ENCODE results near the gene PIK3CD. TPM values are rescaled to one million over a fixed set of nuclear protein-coding genes. Genes with fewer than 3 reads are reported as not detected.

The PIK3CD gene
- total RNA-seq, 1 experiment from 2014 or later, result 10.3 TPM

GRCh38 chr1:9767964-9768668 is 116.6 kb downstream of the PIK3CD start:
- no peaks in the 10 kb centered on the region for H3K36me3 ChIP-seq (ENCODE audit: low read depth)
- peaks cover 19% of the 10 kb centered on the region for H3K79me2 ChIP-seq (ENCODE audit: low read depth)
- intact Hi-C loops (cut with micrococcal nuclease; ENCODE audit: unreplicated experiment), result loop anchor here (10.0 kb wide), 1 partner anchor 147 kb away; the partner anchor contains the start of gene CTNNBIP1
- CTCF ChIA-PET, result no interaction called here
- H3K27ac ChIP-seq, result peak overlapping the region; percentile 83
- no peak overlapping the region for H2AFZ ChIP-seq
- no peak overlapping the region for H3K4me3 ChIP-seq
- no peaks in the 10 kb centered on the region for H4K20me1 ChIP-seq (ENCODE audit: insufficient read depth)
- no peaks in the 10 kb centered on the region for H3K9me2 ChIP-seq (ENCODE audit: insufficient read depth)
- H3K4me2 ChIP-seq, result no peak overlapping the region
- DNase-seq, result no peak
- no peaks in the 10 kb centered on the region for H3K9me3 ChIP-seq (ENCODE audit: insufficient read depth, low read depth)
- POLR2A ChIA-PET (ENCODE audit: unreplicated experiment), result no interaction called here
- TF ChIP-seq EZH2 (IDR thresholded peaks at IDR 0.05; ENCODE audit: low read depth), result no peak
- no peaks in the 10 kb centered on the region for H3K27me3 ChIP-seq (ENCODE audit: insufficient read depth, low read depth)
- BruUV-seq (replicated peaks), result no TSS peak
- peaks cover 22% of the 10 kb centered on the region for H3F3A ChIP-seq (ENCODE audit: insufficient read depth, low read depth)
- peaks cover 15% of the 10 kb centered on the region for H3K4me1 ChIP-seq (replicated peaks; ENCODE audit: insufficient read depth)

DNA sequence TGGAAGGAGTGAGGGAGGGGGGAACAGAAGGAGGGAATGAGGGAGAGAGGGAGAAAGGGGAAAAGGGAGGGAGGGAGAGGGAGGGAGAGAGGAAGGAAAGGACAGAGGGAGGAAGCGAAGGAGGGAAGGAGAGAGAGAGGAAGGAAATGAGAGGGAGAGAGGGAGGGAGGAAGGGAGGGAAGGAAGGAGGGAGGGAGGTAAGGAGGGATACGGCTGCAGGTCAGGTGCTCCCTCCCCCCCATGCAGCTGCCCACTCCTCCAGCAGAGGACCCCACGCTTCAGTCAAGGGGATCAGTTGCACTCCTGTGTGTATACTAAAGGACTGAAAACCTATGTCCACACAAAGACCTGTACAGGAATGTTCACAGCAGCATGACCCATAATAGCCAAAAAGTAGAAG is 117.5 kb downstream of the PIK3CD start:
- Histone ChIP-seq H3K9me3 (ENCODE audit: insufficient read depth, low read depth) (no peaks in the 10 kb centered on the region), H3K4me1 (replicated peaks; ENCODE audit: insufficient read depth) (peaks cover 15% of the 10 kb centered on the region), H3K36me3 (ENCODE audit: low read depth) (no peaks in the 10 kb centered on the region), H3K4me2 (no peak overlapping the region), H3K79me2 (ENCODE audit: low read depth) (peaks cover 19% of the 10 kb centered on the region), H3K27me3 (ENCODE audit: insufficient read depth, low read depth) (no peaks in the 10 kb centered on the region), H3K27ac (no peak overlapping the region), H3F3A (ENCODE audit: insufficient read depth, low read depth) (peaks cover 22% of the 10 kb centered on the region), H3K9me2 (ENCODE audit: insufficient read depth) (no peaks in the 10 kb centered on the region), H2AFZ (no peak overlapping the region), H4K20me1 (ENCODE audit: insufficient read depth) (no peaks in the 10 kb centered on the region), H3K4me3 (no peak overlapping the region)
- POLR2A ChIA-PET (ENCODE audit: unreplicated experiment), result no interaction called here
- intact Hi-C loops (cut with micrococcal nuclease; ENCODE audit: unreplicated experiment), result loop anchor here (10.0 kb wide), 1 partner anchor 146 kb away; the partner anchor contains the start of gene CTNNBIP1
- no TSS peak for BruUV-seq (replicated peaks)
- TF ChIP-seq, protein P1, sequence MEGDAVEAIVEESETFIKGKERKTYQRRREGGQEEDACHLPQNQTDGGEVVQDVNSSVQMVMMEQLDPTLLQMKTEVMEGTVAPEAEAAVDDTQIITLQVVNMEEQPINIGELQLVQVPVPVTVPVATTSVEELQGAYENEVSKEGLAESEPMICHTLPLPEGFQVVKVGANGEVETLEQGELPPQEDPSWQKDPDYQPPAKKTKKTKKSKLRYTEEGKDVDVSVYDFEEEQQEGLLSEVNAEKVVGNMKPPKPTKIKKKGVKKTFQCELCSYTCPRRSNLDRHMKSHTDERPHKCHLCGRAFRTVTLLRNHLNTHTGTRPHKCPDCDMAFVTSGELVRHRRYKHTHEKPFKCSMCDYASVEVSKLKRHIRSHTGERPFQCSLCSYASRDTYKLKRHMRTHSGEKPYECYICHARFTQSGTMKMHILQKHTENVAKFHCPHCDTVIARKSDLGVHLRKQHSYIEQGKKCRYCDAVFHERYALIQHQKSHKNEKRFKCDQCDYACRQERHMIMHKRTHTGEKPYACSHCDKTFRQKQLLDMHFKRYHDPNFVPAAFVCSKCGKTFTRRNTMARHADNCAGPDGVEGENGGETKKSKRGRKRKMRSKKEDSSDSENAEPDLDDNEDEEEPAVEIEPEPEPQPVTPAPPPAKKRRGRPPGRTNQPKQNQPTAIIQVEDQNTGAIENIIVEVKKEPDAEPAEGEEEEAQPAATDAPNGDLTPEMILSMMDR (conservative IDR thresholded peaks at IDR 0.05), result no peak
- no peak for TF ChIP-seq EZH2 (IDR thresholded peaks at IDR 0.05; ENCODE audit: low read depth)
- CTCF ChIA-PET, result no interaction called here
- DNase-seq, result no peak

DNA sequence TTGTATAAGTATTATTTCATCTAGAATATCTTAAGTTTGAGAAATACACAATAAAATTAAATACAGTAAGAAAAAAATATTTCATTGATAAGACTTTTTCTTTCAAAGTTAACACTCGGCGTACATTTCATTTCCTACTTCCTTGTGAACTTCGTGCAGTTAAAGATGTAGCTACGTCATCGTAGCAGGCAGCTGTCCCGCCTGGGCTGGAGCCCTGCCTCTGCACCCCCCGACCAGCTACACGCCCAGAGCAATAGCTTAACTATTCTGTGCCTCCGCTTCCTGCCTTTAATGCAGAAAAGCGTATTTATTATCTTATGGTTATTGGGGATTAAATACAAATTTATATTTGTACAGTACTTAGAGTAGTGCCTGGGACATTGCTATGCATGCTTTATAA is 118.8 kb downstream of the PIK3CD start:
- POLR2A ChIA-PET (ENCODE audit: unreplicated experiment), result no interaction called here
- BruUV-seq (replicated peaks), result no TSS peak
- H3K27ac ChIP-seq, result no peak overlapping the region
- no peaks in the 10 kb centered on the region for H4K20me1 ChIP-seq (ENCODE audit: insufficient read depth)
- H3K27me3 ChIP-seq (ENCODE audit: insufficient read depth, low read depth), result no peaks in the 10 kb centered on the region
- H3K4me2 ChIP-seq, result no peak overlapping the region
- H3K36me3 ChIP-seq (ENCODE audit: low read depth), result no peaks in the 10 kb centered on the region
- TF ChIP-seq, protein P1 (conservative IDR thresholded peaks at IDR 0.05), result no peak
- TF ChIP-seq EZH2 (IDR thresholded peaks at IDR 0.05; ENCODE audit: low read depth), result no peak
- no peaks in the 10 kb centered on the region for H3K9me2 ChIP-seq (ENCODE audit: insufficient read depth)
- H3K4me3 ChIP-seq, result no peak overlapping the region
- H3K79me2 ChIP-seq (ENCODE audit: low read depth), result peaks cover 14% of the 10 kb centered on the region; the same call in 1 of the 2 replicates
- peaks cover 15% of the 10 kb centered on the region for H3K4me1 ChIP-seq (replicated peaks; ENCODE audit: insufficient read depth)
- intact Hi-C loops (cut with micrococcal nuclease; ENCODE audit: unreplicated experiment), result no loop called here
- CTCF ChIA-PET, result no interaction called here
- H3F3A ChIP-seq (ENCODE audit: insufficient read depth, low read depth), result peaks cover 27% of the 10 kb centered on the region
- no peaks in the 10 kb centered on the region for H3K9me3 ChIP-seq (ENCODE audit: insufficient read depth, low read depth)
- H2AFZ ChIP-seq, result no peak overlapping the region
- DNase-seq, result no peak

All from PC-9 (cell line).